ENCODE measurements around the gene PDE4D. TPM values are rescaled to one million over a fixed set of nuclear protein-coding genes. Genes with fewer than 3 reads are reported as not detected.
A peak's percentile ranks its signal among the peaks of the same experiment; 100 is the strongest.

Gene PDE4D
- total RNA-seq, 1 experiment from 2014 or later = 11.6 TPM

- Mint-ChIP-seq H3K27me3 (ENCODE audit: unreplicated experiment) (no peaks in the 10 kb centered on the region), H3K4me3 (ENCODE audit: low read depth, unreplicated experiment) (no peak overlapping the region), H3K9me3 (ENCODE audit: low read depth, unreplicated experiment) (no peaks in the 10 kb centered on the region), H3K36me3 (ENCODE audit: insufficient read depth, unreplicated experiment) (no peaks in the 10 kb centered on the region), H3K4me1 (ENCODE audit: low read depth, unreplicated experiment) (no peaks in the 10 kb centered on the region), H3K27ac (ENCODE audit: unreplicated experiment) (no peak overlapping the region)
- TF ChIP-seq, protein P1, sequence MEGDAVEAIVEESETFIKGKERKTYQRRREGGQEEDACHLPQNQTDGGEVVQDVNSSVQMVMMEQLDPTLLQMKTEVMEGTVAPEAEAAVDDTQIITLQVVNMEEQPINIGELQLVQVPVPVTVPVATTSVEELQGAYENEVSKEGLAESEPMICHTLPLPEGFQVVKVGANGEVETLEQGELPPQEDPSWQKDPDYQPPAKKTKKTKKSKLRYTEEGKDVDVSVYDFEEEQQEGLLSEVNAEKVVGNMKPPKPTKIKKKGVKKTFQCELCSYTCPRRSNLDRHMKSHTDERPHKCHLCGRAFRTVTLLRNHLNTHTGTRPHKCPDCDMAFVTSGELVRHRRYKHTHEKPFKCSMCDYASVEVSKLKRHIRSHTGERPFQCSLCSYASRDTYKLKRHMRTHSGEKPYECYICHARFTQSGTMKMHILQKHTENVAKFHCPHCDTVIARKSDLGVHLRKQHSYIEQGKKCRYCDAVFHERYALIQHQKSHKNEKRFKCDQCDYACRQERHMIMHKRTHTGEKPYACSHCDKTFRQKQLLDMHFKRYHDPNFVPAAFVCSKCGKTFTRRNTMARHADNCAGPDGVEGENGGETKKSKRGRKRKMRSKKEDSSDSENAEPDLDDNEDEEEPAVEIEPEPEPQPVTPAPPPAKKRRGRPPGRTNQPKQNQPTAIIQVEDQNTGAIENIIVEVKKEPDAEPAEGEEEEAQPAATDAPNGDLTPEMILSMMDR (IDR thresholded peaks at IDR 0.05; ENCODE audit: unreplicated experiment) = no peak
- no peak for DNase-seq
- intact Hi-C loops (cut with micrococcal nuclease; ENCODE audit: unreplicated experiment) = no loop called here
- CTCF ChIA-PET = no interaction called here
- no TSS peak for BruUV-seq (replicated peaks)
These were observed 562.8 kb downstream of the PDE4D start for GRCh38 chr5:59330680-59331079.

GRCh38 chr5:59328709-59329296, 564.7 kb downstream of the PDE4D start:
- H3K4me3 Mint-ChIP-seq (ENCODE audit: low read depth, unreplicated experiment) = no peak overlapping the region
- H3K36me3 Mint-ChIP-seq (ENCODE audit: insufficient read depth, unreplicated experiment) = no peaks in the 10 kb centered on the region
- peak; percentile 4 for DNase-seq
- H3K27ac Mint-ChIP-seq (ENCODE audit: unreplicated experiment) = no peak overlapping the region
- CTCF ChIA-PET = interaction anchor here (1.0 kb wide), 1 partner anchor 52 kb away, joined by 5 read pairs; no protein-coding TSS in a partner anchor
- TF ChIP-seq, protein P1 (IDR thresholded peaks at IDR 0.05; ENCODE audit: unreplicated experiment) = no peak
- no peaks in the 10 kb centered on the region for H3K27me3 Mint-ChIP-seq (ENCODE audit: unreplicated experiment)
- BruUV-seq (replicated peaks) = no TSS peak
- peaks cover 6% of the 10 kb centered on the region for H3K4me1 Mint-ChIP-seq (ENCODE audit: low read depth, unreplicated experiment)
- intact Hi-C loops (cut with micrococcal nuclease; ENCODE audit: unreplicated experiment) = no loop called here
- H3K9me3 Mint-ChIP-seq (ENCODE audit: low read depth, unreplicated experiment) = no peaks in the 10 kb centered on the region

DNA sequence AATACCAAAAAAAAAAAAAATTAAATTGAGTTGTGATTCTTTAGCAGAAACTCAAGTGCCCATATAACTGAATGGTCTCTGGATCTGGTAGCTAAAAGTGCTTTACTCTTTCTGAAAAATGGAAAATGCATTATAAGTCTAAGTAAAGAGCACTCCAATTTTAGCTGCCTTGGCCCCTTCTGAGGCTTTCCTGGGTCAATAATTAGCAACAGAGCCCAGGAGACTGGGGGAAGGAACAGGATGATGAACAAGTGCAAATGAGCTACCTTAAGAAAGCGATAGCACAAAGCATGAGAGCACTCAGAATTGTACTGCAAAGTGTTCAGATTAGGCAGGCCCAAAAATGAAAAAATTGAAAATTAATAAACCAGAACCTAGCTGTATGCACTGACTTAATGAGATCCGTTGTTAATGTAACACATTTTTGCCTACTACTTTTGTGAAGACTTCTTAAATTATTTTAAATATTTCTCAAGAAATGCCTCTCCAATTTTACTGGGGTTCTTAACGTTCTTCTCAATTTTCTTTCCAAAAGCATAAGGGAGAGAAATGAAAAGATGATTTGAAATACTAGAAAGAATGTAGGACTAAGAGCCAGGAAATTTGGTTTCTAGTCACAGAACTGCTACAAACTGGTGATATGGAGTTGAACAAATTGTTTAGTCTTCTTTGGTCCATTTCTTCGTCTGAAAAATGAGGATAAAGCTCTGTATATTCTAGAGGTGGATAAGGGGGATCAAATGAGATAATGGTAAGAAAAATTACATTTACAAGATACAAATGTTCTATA, 566.1 kb downstream of the PDE4D start:
- CTCF ChIA-PET = interaction anchor here (1.3 kb wide), 1 partner anchor 139 kb away, joined by 4 read pairs; no protein-coding TSS in a partner anchor
- Mint-ChIP-seq H3K36me3 (ENCODE audit: insufficient read depth, unreplicated experiment) (no peaks in the 10 kb centered on the region), H3K4me3 (ENCODE audit: low read depth, unreplicated experiment) (no peak overlapping the region), H3K27me3 (ENCODE audit: unreplicated experiment) (no peaks in the 10 kb centered on the region), H3K4me1 (ENCODE audit: low read depth, unreplicated experiment) (peaks cover 10% of the 10 kb centered on the region), H3K27ac (ENCODE audit: unreplicated experiment) (no peak overlapping the region), H3K9me3 (ENCODE audit: low read depth, unreplicated experiment) (no peaks in the 10 kb centered on the region)
- no TSS peak for BruUV-seq (replicated peaks)
- intact Hi-C loops (cut with micrococcal nuclease; ENCODE audit: unreplicated experiment) = no loop called here
- TF ChIP-seq, protein P1 (IDR thresholded peaks at IDR 0.05; ENCODE audit: unreplicated experiment) = no peak
- DNase-seq = no peak

DNA sequence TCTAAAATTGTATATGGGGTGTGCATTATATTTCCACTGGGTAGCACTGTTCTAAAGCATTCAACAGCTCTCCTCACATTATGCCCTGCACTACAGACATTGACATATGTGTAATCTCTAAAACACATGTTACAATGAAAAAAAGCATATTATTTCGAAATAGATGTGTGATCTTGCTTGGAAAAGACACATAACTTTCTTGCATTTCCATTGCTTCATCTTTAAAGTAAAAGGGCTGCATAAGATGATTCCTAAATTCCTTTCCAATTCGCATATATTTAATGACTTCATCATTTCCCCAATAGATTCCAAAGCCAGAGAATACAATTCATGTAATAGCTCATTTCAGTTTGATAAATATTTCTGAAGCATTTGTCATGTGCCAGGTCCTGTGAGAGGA, 566.9 kb downstream of the PDE4D start:
- H3K9me3 Mint-ChIP-seq (ENCODE audit: low read depth, unreplicated experiment) = no peaks in the 10 kb centered on the region

More for the DNA sequence above, 566.9 kb downstream of the PDE4D start:
- DNase-seq = no peak
- CTCF ChIA-PET = no interaction called here
- intact Hi-C loops (cut with micrococcal nuclease; ENCODE audit: unreplicated experiment) = no loop called here
- TF ChIP-seq, protein P1 (IDR thresholded peaks at IDR 0.05; ENCODE audit: unreplicated experiment) = no peak
- Mint-ChIP-seq H3K27ac (ENCODE audit: unreplicated experiment) (no peak overlapping the region), H3K36me3 (ENCODE audit: insufficient read depth, unreplicated experiment) (no peaks in the 10 kb centered on the region), H3K4me3 (ENCODE audit: low read depth, unreplicated experiment) (no peak overlapping the region), H3K27me3 (ENCODE audit: unreplicated experiment) (no peaks in the 10 kb centered on the region), H3K4me1 (ENCODE audit: low read depth, unreplicated experiment) (peaks cover 10% of the 10 kb centered on the region)
- BruUV-seq (replicated peaks) = no TSS peak

All from Calu3 (cell line).